HG02678 (cell line): ENCODE results near the gene PSG6.
"Not testable (repeated sequence)": the region's sequence is repeated elsewhere in the genome, so short reads cannot be mapped to it uniquely, and the experiment has no call there.

Experiments used
- ATAC-seq: cut with Tn5 transposase; IDR thresholded peaks from one replicate; pipeline ENCODE4 v1.9.1; 2021; ENCODE audit warnings: mild to moderate bottlenecking, moderate library complexity; ENCODE audit not compliant: unreplicated experiment

Gene PSG6

DNA sequence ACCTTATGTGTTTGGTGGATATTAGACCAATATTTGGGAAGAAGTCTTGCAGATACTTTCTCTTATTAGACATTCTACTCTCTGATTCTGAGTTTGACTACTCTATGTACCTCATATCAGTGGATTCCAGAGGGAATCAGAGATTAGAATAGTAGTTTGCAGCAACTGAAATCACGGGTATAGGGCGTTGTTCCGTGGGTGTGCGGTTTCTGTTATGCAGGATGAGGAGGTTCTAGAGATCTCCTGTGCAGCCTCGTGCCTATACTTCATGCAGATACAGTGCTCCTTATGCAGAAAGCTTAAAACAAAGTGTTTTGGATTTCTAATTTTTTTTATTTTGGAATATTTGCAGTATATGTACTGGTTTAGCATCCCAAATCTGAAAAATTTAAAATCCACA lies 6.0 kb downstream of the PSG6 start:
- not testable (repeated sequence) for ATAC-seq

DNA sequence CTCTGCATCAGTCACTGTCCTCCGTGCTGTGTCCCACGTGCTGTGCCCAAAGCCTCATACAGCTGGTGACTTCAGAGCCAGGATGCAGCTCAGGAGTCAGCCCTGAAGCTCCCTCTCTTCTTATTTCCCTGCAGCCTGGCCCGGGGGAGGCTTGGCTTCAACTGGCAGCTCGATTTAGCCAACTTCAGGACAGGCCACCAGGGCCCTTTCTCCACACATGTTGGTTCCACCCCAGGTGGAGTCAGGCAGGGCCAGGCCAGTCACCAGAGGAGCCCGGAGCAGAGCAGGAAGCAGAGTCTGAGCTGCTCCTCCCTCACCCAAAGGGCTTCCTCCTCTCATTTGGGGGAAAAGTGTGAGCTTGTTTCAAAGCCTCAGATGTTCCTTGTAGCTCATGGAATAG lies 11.5 kb downstream of the PSG6 start:
- not testable (repeated sequence) for ATAC-seq

DNA sequence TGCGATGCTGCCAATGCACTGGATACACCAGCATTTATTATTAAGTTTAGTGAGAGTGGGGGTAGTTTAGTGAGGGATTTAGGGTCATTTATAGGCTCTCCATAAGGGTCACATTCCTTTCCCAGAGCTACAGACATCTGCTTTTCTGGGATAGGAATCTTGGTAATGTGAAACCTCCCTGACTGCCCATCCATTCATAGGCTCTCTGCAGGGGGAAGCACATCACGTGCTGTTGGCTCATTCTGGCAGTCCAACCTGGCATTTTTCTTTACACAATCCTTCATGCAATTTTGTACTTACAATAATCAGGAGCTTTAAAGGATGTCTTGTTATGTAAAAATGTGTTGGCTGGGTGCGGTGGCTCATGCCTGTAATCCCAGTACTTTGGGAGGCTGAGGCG lies 17.1 kb downstream of the PSG6 start:
- not testable (repeated sequence) for ATAC-seq

DNA sequence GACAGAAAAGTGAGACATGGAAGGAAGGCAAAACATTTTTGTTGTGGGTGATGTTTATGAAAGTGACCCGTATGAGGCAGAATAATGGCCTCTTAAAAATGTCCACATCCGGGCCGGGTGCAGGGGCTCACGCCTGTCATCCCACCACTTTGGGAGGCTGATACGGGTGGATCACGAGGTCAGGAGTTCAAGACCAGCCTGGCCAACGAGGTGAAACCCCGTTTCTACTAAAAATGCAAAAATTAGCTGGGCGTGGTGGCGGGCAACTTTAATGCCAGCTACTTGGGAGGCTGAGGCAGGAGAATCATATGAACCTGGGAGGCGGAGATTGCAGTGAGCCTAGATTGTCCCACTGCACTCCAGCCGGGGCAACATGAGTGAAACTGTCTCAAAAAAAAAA lies 18.0 kb downstream of the PSG6 start:
- not testable (repeated sequence) for ATAC-seq

DNA sequence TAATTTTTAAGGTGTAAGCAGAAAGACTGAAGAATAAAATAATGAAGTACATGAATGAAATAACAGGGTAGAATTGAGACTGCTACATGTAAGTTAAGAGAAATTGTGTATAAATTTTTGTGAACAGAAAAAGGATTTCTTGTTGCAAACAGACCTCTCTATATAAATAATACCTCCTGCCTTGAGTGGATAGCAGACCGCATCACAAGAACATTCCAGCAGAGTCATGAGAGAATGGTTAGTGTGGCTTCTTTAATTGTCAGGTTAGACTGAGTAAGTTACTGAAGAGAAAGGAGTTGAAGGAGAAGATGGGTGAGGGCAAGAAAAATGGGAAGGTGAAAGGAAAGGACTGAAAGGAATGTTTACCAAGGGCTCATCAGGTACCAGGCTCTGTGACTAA lies 18.6 kb downstream of the PSG6 start:
- ATAC-seq: not testable (repeated sequence)

DNA sequence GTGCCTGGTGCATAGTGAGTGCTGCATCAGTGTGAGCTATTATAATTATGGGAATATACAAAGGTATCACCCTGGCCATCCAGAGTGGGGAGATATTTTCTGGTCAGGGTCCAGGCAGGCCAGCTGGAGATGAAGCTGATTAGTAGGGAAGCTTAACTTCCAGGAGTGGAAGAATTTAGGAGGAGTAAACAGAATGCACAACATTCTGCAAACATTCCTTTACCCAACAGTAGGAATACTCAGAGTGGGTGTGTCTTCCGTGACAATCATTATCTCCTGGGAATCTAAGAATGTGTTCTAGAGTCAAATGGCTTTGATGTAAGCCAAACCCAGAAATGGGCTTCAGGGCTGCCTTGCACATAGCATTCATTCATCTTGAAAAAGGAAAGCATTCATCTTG lies 19.0 kb downstream of the PSG6 start:
- not testable (repeated sequence) for ATAC-seq

DNA sequence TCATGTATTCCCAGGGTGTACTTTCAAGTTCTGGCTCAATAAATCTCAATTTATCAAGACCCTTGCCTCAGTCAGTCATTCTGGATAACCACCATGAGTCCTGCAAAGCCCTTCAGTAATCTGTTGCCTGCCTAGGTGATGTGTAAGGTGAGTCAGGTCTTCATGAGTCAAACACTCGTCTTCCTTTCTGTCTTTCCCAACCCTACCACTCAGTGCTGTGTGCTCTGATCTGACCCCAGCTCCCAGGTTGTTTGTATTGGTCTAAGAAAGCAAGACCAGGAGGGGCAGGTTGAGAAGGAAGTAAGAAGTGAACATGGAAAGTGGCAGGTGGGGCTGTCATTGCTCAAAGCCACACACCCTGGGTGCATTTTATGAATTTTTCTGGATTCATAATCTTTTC lies 20.0 kb downstream of the PSG6 start:
- not testable (repeated sequence) for ATAC-seq

DNA sequence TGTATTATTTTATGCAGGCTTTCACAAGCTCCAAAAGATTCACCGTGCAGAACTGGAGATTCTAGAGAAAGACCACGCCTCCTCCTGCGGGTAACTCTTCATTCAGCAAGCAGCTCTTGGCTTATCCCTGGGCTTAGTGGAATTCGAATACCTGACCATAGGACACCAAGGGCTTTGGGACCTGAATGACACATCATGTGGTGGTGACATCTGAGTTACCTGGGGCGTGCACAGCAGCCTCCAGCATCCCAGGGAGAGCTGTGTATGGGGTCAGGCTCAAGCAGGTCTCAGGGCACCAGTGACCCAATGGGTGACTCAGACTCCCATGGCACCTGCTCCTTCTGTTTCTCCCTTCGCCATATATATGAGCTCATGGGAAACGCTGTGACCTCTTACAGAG lies 27.2 kb downstream of the PSG6 start:
- ATAC-seq: not testable (repeated sequence)

DNA sequence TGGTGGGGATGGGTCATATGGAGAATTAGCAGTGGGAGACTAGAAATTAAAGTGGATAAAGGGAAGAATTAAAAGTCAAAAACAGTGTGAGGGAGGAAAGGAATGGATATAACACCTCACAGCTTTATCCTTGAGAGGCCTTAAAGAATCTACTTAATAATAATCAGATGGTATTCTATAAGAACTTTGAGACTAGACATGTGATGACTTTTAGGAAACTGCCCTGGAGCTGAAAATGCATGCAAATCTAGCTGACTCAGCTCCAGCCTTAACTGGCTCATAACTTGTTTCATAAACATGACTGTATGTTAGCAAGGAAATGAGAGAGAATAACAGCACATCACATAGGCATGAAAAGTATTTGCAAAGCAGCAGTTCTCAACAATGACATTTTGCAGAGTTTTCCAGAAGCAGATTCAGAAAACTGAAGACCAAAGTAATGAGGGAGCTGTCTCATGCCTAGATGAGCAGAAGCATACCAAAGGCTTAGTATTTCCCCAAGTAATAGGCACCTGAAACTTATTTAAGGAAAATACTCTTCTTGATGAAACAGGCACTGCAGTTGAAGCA lies 29.7 kb downstream of the PSG6 start:
- not testable (repeated sequence) for ATAC-seq

DNA sequence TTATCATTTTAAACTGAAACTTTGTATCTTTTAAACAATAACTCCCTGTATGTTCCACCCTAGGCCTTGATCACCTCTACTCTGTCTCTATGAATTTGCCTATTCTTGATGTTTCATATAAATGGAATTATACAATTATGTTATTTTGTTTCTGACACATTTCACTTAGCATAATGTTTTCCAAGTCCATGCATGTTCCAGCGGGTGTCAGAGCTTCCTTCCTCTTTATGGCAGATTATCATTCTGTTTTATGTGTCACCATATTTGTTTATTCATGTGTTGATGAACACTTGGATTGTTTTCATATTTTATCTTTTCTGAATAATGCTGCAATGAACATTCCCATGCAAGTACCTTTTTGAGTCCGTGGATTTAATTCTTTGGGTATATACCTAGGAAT lies 35.0 kb downstream of the PSG6 start:
- not testable (repeated sequence) for ATAC-seq

DNA sequence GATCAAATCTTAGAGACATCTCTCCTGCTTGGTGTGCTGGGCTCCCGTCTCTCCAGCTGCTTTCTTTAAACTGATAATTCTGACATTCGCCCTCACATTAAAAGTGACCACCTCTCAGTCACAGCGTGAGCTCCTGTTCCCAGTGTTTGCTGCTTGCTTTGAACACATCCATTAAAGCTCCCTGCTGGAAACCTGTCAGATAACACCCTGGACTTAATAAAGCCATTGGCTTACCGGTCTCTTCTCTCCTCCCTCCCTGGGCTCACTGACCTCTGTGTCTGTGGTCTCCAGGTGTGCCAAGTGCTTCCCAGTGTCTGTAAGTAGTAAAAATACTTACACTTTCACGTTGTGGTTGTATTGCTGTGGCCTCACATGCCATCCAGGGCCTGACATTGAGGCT lies 35.7 kb downstream of the PSG6 start:
- not testable (repeated sequence) for ATAC-seq

DNA sequence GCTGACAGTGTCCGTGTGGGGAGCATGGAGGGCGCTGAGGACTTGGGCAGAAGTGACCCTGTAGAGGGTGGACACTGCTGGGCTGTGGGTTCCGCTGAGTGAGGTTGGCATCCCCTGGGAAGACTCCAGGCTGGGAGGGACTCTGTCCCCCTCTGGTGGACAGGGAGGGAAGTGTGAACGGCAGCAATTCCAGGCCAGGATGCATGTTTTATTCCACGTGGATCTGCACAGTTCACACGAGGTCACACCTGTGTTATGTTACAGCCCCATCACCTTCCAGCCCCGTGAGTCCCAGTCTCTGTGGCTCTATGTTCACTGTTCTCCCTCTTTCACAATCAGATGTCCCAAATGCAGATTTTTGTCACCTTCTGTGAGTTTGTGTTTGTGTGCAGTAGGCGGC lies 36.4 kb downstream of the PSG6 start:
- ATAC-seq: not testable (repeated sequence)

DNA sequence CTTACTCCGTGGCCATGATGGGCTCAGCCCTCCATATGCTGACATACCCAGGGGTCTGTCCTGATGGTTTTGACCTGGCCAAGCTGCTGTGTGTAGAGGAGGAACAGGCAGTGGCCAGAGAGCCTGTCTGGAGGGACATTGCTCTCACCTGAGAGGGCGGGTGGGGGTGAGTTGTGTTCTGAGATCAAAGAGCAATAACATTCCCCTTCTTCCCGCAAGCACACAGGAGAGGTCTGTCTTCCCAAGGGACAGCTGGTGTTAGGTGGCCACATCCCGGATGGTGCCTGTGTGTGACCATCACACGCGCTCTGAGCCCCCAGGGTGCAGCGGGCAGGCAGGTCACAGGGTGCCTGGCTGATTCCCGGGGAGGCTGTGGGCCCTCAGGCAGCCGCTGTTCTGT lies 37.1 kb downstream of the PSG6 start:
- ATAC-seq: not testable (repeated sequence)

DNA sequence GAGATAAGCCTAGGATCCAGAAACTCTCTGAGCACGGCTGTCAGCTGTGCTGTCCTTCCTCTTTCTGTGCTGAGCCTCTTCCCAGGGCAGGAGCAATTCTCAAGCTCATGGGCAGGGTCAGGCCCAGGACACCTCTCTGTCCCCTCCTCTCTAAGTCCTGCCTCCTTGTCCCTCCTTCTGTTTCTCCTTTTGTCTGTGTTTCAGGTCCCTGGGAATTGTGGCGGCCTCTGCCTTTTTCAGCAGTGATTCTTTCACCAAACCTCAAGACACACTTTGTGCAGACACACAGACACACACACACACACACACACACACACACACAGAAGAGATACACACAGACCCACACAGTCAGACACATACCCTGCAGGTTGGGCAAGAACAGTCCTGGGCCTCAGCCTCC lies 38.1 kb downstream of the PSG6 start, which contains the start of gene PSG1:
Gene PSG1, minus strand, starts transcription at position 101 of the 400 bp plus-strand sequence. CDS start 132 bp downstream, outside the sequence.
- no peak for ATAC-seq

DNA sequence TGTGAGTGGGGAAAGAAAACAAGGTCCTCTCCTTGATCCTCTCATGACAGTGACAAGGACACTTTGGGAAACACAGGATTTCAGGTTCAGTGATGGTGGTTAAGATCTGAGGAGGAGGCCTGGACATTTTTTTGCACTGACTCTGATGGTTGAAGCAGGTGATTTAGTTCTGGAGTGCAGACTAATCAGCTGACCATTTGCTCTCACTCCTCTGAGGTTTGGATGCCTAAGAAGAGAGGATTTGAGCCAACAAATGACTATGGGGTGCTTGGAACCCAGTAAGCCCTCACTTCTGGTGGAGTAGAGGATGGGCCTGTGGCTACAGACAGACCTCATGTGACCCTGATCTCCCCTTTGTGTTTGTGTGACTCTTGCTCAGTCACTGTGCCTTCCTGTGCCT lies 41.1 kb downstream of the PSG6 start:
- ATAC-seq: not testable (repeated sequence)

DNA sequence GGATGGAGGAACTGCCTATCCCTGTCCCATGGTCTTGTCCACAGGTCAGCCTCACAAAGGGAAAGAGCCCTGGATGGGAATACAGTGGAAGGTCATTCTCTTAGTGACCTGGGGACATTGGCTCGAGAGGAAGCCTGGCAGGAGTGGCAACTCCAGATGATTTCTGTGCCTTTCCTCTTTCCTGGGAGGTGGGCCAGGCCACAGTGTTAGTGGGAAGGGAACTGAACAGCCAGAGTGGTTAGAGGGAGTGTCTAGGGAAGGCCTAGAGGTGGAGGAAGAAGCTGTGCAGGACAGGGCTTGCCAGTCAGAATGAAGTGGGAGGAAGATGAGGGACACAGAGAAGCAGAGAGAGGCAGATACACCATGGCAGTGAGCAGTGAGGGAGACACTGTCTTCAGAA lies 41.8 kb downstream of the PSG6 start:
- not testable (repeated sequence) for ATAC-seq

DNA sequence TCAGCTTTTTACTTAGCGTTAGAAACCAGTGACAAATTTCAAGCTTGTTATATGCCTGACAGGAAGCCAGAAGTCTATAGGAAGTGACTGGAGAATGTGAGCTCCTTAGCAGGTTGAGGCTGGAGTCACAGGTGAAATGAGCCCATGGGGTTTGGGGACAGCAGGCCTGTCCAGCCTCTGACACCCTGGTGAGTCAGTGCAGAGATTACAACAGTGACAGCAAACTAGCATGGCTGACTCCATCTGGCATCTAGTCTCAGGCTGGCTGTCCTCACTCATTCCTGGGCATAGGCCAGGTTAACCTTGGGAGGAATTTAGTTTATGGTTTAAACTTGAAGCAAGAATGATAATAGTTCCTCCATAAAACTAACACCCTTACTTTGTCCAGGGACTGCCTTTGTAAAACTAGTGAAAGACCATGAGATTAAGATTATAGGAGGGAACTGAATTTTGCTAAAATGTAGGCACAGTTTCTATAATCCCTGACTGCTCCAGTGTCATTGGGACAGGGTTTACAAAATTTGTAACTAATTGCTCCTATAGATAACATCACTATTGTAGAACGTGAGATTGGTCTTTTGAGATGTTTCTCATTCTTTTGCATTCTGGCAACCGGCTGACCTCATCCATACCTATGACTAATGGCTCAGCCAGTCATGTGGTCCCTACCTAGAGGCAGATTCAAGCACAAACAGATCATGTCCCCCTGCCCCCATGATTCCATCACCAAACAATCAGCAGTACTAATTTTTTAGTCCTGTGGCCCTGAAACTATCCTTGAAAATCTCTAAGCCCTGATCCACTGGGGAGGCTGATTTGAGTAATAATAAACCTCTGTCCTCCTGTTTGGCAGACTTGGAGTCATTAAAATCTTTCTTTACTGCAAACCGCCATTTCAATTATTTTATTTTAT lies 42.5 kb downstream of the PSG6 start:
- ATAC-seq: not testable (repeated sequence)

DNA sequence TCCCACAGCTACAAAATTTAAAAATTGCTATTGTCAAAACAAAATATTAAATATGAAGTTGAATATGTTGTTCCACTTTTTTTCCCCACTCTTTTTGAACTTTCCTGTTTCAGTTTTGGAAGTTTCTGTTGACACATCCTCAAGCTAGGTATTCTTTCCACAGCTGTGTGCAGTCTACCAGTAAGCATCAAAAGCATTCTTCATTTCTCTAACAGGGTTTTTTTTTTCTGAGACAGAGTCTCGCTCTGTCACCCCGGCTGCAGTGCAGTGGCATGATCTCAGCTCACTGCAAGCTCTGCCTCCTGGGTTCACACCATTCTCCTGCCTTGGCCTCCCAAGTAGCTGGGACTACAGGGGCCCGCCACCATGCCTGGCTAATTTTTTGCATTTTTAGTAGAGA lies 43.6 kb downstream of the PSG6 start:
- ATAC-seq: not testable (repeated sequence)

DNA sequence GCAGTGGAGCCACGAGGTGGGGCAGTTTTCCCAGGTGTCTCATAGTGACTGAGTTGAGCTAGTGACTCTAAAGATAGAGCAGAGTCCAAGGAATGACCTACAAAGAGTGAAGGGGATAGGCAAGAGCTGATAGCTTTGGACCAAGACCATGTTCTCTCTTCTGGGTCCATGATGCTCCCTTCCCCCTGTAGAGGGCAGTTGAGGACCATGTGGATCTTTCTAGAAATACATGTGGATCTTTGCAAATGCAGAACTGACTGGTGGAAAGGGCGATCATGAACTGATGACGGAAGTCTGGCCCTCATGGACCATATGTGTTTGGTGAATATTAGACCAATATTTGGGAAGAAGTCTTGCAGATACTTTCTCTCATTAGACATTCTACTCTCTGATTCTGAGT lies 45.1 kb downstream of the PSG6 start:
- ATAC-seq: no peak

DNA sequence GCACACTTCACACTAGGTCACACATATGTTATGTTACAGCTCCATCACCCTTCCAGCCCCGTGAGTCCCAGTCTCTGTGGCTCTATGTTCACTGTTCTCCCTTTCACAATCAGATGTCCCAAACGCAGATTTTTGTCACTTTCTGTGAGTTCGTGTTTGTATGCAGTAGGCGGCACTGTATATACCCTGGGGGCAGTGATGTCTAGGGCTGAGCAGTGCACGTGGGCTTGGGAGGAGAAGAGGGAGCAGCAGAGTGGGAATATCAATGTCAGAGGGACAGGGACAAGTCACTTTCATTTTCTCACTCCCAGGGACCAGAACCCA lies 60.2 kb downstream of the PSG6 start:
- no peak for ATAC-seq

DNA sequence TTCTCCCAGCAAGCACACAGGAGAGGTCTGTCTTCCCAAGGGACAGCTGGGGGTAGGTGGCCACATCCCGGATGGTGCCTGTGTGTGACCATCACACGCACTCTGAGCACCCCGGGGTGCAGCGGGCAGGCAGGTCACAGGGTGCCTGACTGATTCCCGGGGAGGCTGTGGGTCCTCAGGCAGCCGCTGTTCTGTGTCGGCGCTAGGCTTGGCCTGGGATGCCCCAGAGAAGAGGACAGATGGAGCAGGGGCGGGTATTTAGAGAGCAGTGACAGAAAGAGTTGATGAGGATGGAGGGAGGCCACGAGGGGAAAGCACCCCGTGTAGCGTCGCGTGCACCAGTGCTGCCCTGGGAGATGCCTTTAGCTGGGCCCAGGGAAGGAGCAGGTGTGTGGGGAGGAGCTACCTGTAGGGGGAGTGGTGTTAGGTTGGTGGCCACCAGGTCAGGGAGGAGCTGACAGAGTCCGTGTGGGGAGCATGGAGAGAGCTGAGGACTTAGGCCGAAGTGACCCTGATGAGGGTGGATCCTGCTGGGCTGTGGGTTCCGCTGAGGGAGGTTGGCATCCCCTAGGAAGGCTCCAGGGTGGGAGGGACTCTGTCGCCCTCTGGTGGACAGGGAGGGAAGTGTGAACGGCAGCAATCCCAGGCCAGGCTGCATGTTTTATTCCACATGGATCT lies 60.7 kb downstream of the PSG6 start:
- ATAC-seq: not testable (repeated sequence)

DNA sequence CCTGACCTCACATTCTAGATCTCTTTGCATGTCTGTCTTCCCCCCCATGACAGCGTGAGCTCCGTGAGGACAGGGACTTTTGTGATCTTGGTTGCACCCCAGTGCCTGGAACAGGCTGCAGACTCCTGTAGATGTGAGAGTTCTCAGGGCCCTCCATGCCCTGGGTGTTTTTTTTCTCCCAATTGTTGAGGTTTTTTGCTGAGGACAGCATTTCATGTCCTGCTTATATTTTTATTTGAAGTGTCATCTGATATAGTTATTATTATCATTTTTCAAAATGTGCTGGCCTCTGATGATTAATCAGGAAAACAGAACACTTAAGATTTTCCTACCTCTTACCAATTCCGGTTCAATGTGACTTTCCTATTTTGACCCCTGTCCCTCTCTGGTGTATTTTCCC lies 62.9 kb downstream of the PSG6 start:
- not testable (repeated sequence) for ATAC-seq
